H1 (cell line): ENCODE data around the gene ATP6V0A4. TPM values are rescaled to one million over a fixed set of nuclear protein-coding genes. Genes with fewer than 3 reads are reported as not detected.

ENCODE experiments used
- BRCA1 ChIP-seq: IDR thresholded peaks from 2 replicates; pipeline ENCODE4 v1.6.1; 2012; ENCODE audit warnings: low read depth, low read length, improper control_type of control experiment
- CBX5 ChIP-seq: fragments of 300-800, 300-1000 bp; sonication (generic); IDR thresholded peaks from 2 replicates; pipeline ENCODE4 v1.7.1; 2016; ENCODE audit warnings: antibody characterized with exemption, low read length, low read depth
- CTBP2 ChIP-seq: IDR thresholded peaks from 2 replicates; pipeline ENCODE4 v1.7.0; 2011; ENCODE audit warnings: borderline replicate concordance, mild to moderate bottlenecking, moderate library complexity, mixed read lengths, low read length; ENCODE audit not compliant: insufficient read depth, insufficient read length
- KDM4A ChIP-seq: IDR thresholded peaks from one replicate; pipeline ENCODE4 v1.7.1; 2012; ENCODE audit warnings: low read depth, mild to moderate bottlenecking, moderate library complexity, low read length, inconsistent platforms; ENCODE audit not compliant: severe bottlenecking
- MAFK ChIP-seq: IDR thresholded peaks from 2 replicates; pipeline ENCODE4 v1.6.1; 2012; ENCODE audit warnings: low read depth, mild to moderate bottlenecking, improper control_type of control experiment, low read length
- MAX ChIP-seq: IDR thresholded peaks from 2 replicates; pipeline ENCODE4 v1.6.1; 2012; ENCODE audit warnings: inconsistent platforms
- RNF2 ChIP-seq: fragments of 200-900, 300-1000 bp; sonication (generic); IDR thresholded peaks from 2 replicates; pipeline ENCODE4 v1.7.1; 2016; ENCODE audit warnings: borderline replicate concordance, low read depth, mild to moderate bottlenecking, antibody characterized with exemption, low read length; ENCODE audit not compliant: poor library complexity, severe bottlenecking; ENCODE audit errors: missing control alignments
- SAP30 ChIP-seq: fragments of 300-600 bp; sonication (generic); IDR thresholded peaks from 2 replicates; pipeline ENCODE4 v1.7.1; 2012; ENCODE audit warnings: low read length, moderate library complexity, mild to moderate bottlenecking, inconsistent platforms; ENCODE audit not compliant: insufficient read depth, insufficient replicate concordance
- SIRT6 ChIP-seq: IDR thresholded peaks from one replicate; pipeline ENCODE4 v1.7.1; 2012; ENCODE audit warnings: low read length, inconsistent platforms
- polyA plus RNA-seq, 7 experiments: library from polyadenylated mRNA; depleted of rRNA in 3 of 7; stranded (reverse) in 5 of 7; unstranded in 2 of 7; fragments of >200 nt in 5 of 7; fragments of 200-250 nt in 2 of 7; gene quantifications; 1 replicate in 5 of 7; 2 replicates in 1 of 7; 4 replicates in 1 of 7; pipeline versions ENCODE4 v1.2.1 to v1.2.3, GENCODE V29; 2011 to 2013; ENCODE audit warnings: missing spikeins in 2 of 7, mixed read lengths in 2 of 7
- total RNA-seq: library from RNA; stranded (reverse); fragmentation: NEBNext Ultra II Directional; extraction: Animal tissue kit (Norgen Biotek cat#: 25700); gene quantifications from 2 replicates; pipeline ENCODE4 v1.2.1, GENCODE V29; 2021
- TF ChIP-seq, protein P1 (sequence below): fragments of 300-600 bp; sonication (generic); IDR thresholded peaks from 2 replicates; pipeline ENCODE4 v1.7.1; 2012; ENCODE audit warnings: low read length, moderate library complexity, mild to moderate bottlenecking, inconsistent platforms; ENCODE audit not compliant: insufficient replicate concordance

Gene ATP6V0A4
- total and polyA plus RNA-seq, 2 of the 8 experiments (the other 6 are each of a cell fraction or from before 2014, with no cell fraction given) = 0.47 to 1.6 TPM

- TF ChIP-seq, protein P1, sequence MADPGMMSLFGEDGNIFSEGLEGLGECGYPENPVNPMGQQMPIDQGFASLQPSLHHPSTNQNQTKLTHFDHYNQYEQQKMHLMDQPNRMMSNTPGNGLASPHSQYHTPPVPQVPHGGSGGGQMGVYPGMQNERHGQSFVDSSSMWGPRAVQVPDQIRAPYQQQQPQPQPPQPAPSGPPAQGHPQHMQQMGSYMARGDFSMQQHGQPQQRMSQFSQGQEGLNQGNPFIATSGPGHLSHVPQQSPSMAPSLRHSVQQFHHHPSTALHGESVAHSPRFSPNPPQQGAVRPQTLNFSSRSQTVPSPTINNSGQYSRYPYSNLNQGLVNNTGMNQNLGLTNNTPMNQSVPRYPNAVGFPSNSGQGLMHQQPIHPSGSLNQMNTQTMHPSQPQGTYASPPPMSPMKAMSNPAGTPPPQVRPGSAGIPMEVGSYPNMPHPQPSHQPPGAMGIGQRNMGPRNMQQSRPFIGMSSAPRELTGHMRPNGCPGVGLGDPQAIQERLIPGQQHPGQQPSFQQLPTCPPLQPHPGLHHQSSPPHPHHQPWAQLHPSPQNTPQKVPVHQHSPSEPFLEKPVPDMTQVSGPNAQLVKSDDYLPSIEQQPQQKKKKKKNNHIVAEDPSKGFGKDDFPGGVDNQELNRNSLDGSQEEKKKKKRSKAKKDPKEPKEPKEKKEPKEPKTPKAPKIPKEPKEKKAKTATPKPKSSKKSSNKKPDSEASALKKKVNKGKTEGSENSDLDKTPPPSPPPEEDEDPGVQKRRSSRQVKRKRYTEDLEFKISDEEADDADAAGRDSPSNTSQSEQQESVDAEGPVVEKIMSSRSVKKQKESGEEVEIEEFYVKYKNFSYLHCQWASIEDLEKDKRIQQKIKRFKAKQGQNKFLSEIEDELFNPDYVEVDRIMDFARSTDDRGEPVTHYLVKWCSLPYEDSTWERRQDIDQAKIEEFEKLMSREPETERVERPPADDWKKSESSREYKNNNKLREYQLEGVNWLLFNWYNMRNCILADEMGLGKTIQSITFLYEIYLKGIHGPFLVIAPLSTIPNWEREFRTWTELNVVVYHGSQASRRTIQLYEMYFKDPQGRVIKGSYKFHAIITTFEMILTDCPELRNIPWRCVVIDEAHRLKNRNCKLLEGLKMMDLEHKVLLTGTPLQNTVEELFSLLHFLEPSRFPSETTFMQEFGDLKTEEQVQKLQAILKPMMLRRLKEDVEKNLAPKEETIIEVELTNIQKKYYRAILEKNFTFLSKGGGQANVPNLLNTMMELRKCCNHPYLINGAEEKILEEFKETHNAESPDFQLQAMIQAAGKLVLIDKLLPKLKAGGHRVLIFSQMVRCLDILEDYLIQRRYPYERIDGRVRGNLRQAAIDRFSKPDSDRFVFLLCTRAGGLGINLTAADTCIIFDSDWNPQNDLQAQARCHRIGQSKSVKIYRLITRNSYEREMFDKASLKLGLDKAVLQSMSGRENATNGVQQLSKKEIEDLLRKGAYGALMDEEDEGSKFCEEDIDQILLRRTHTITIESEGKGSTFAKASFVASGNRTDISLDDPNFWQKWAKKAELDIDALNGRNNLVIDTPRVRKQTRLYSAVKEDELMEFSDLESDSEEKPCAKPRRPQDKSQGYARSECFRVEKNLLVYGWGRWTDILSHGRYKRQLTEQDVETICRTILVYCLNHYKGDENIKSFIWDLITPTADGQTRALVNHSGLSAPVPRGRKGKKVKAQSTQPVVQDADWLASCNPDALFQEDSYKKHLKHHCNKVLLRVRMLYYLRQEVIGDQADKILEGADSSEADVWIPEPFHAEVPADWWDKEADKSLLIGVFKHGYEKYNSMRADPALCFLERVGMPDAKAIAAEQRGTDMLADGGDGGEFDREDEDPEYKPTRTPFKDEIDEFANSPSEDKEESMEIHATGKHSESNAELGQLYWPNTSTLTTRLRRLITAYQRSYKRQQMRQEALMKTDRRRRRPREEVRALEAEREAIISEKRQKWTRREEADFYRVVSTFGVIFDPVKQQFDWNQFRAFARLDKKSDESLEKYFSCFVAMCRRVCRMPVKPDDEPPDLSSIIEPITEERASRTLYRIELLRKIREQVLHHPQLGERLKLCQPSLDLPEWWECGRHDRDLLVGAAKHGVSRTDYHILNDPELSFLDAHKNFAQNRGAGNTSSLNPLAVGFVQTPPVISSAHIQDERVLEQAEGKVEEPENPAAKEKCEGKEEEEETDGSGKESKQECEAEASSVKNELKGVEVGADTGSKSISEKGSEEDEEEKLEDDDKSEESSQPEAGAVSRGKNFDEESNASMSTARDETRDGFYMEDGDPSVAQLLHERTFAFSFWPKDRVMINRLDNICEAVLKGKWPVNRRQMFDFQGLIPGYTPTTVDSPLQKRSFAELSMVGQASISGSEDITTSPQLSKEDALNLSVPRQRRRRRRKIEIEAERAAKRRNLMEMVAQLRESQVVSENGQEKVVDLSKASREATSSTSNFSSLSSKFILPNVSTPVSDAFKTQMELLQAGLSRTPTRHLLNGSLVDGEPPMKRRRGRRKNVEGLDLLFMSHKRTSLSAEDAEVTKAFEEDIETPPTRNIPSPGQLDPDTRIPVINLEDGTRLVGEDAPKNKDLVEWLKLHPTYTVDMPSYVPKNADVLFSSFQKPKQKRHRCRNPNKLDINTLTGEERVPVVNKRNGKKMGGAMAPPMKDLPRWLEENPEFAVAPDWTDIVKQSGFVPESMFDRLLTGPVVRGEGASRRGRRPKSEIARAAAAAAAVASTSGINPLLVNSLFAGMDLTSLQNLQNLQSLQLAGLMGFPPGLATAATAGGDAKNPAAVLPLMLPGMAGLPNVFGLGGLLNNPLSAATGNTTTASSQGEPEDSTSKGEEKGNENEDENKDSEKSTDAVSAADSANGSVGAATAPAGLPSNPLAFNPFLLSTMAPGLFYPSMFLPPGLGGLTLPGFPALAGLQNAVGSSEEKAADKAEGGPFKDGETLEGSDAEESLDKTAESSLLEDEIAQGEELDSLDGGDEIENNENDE = no peak
- TF ChIP-seq MAX (no peak), CTBP2 (no peak), SAP30 (no peak), BRCA1 (no peak), KDM4A (no peak), SIRT6 (no peak), MAFK (no peak), RNF2 (no peak), CBX5 (no peak)
Measured at GRCh38 chr7:138768241-138768640, 29.8 kb downstream of the ATP6V0A4 start (continued).
